Skin epidermis (tissue), 12 donors: ENCODE measurements around the gene RALGAPA1.
"Not testable (repeated sequence)": the region's sequence is repeated elsewhere in the genome, so short reads cannot be mapped to it uniquely, and the experiment has no call there.

Source experiments
- H3K27ac ChIP-seq, 21 experiments: fragments of 200-600 bp; sonication (generic) in 11 of 21; one replicate each; pipeline ENCODE4 v1.5.0; 2020; ENCODE audit warnings: mild to moderate bottlenecking in 3 of 21, inconsistent platforms in 2 of 21, moderate library complexity in 2 of 21
- H3K4me3 ChIP-seq, 7 experiments: fragments of 200-600 bp; sonication (generic) in 2 of 7; one replicate each; pipeline ENCODE4 v1.5.0; 2020; ENCODE audit warnings: inconsistent platforms in 2 of 7, mild to moderate bottlenecking in 2 of 7, moderate library complexity in 1 of 7

Gene RALGAPA1

GRCh38 chr14:35776823-35777222 lies 32.3 kb downstream of the RALGAPA1 start:
- no peak overlapping the region for H3K4me3 ChIP-seq

GRCh38 chr14:35776085-35776484 lies 33.0 kb downstream of the RALGAPA1 start:
- H3K4me3 ChIP-seq, H3K27ac ChIP-seq: not testable (repeated sequence)

More at GRCh38 chr14:35776823-35777222, 32.3 kb downstream of the RALGAPA1 start:
- no peak overlapping the region for H3K27ac ChIP-seq

- no peak overlapping the region for H3K4me3 ChIP-seq
These were observed 42.4 kb downstream of the RALGAPA1 start for GRCh38 chr14:35766700-35767082.

GRCh38 chr14:35766036-35766699 lies 42.9 kb downstream of the RALGAPA1 start:
- H3K4me3 ChIP-seq: no peak overlapping the region

More at GRCh38 chr14:35766700-35767082, 42.4 kb downstream of the RALGAPA1 start:
- H3K27ac ChIP-seq: no peak overlapping the region

GRCh38 chr14:35761922-35762321 lies 47.2 kb downstream of the RALGAPA1 start:
- Histone ChIP-seq H3K27ac (no peak overlapping the region), H3K4me3 (no peak overlapping the region)

More at GRCh38 chr14:35766036-35766699, 42.9 kb downstream of the RALGAPA1 start:
- no peak overlapping the region for H3K27ac ChIP-seq

GRCh38 chr14:35760143-35760542 lies 49.0 kb downstream of the RALGAPA1 start:
- no peak overlapping the region for H3K27ac ChIP-seq
- H3K4me3 ChIP-seq: no peak overlapping the region

- no peak overlapping the region for H3K27ac ChIP-seq
- H3K4me3 ChIP-seq: no peak overlapping the region
These were observed 50.5 kb downstream of the RALGAPA1 start for GRCh38 chr14:35758523-35759129.

GRCh38 chr14:35754671-35755070 lies 54.4 kb downstream of the RALGAPA1 start:
- Histone ChIP-seq H3K4me3 (no peak overlapping the region), H3K27ac (no peak overlapping the region)

- H3K27ac ChIP-seq: no peak overlapping the region
- H3K4me3 ChIP-seq: no peak overlapping the region
These were observed 56.7 kb downstream of the RALGAPA1 start for GRCh38 chr14:35752380-35752779.

- Histone ChIP-seq H3K4me3 (no peak overlapping the region), H3K27ac (no peak overlapping the region)
These were observed 58.7 kb downstream of the RALGAPA1 start for GRCh38 chr14:35750202-35750904.

GRCh38 chr14:35747379-35747778 lies 61.7 kb downstream of the RALGAPA1 start:
- Histone ChIP-seq H3K4me3 (no peak overlapping the region), H3K27ac (no peak overlapping the region)

GRCh38 chr14:35742442-35742841 lies 66.7 kb downstream of the RALGAPA1 start:
- Histone ChIP-seq H3K27ac (no peak overlapping the region), H3K4me3 (no peak overlapping the region)

GRCh38 chr14:35742032-35742371 lies 67.1 kb downstream of the RALGAPA1 start:
- no peak overlapping the region for H3K27ac ChIP-seq
- H3K4me3 ChIP-seq: no peak overlapping the region

GRCh38 chr14:35741345-35742031 lies 67.6 kb downstream of the RALGAPA1 start:
- Histone ChIP-seq H3K27ac (no peak overlapping the region), H3K4me3 (no peak overlapping the region)

- Histone ChIP-seq H3K4me3 (no peak overlapping the region), H3K27ac (no peak overlapping the region)
These were observed 68.9 kb downstream of the RALGAPA1 start for GRCh38 chr14:35740215-35740614.

GRCh38 chr14:35735163-35735562 lies 73.9 kb downstream of the RALGAPA1 start:
- H3K4me3 ChIP-seq, H3K27ac ChIP-seq: not testable (repeated sequence)

- not testable (repeated sequence) for H3K27ac ChIP-seq, H3K4me3 ChIP-seq
These were observed 75.6 kb downstream of the RALGAPA1 start for GRCh38 chr14:35733510-35733909.

- no peak overlapping the region for H3K27ac ChIP-seq
- no peak overlapping the region for H3K4me3 ChIP-seq
These were observed 78.2 kb downstream of the RALGAPA1 start for GRCh38 chr14:35730871-35731270.

- no peak overlapping the region for H3K4me3 ChIP-seq
- H3K27ac ChIP-seq: no peak overlapping the region
These were observed 81.3 kb downstream of the RALGAPA1 start for GRCh38 chr14:35727764-35728163.

GRCh38 chr14:35725930-35726329 lies 83.2 kb downstream of the RALGAPA1 start:
- no peak overlapping the region for H3K27ac ChIP-seq
- no peak overlapping the region for H3K4me3 ChIP-seq

- H3K27ac ChIP-seq: no peak overlapping the region
These were observed 94.0 kb downstream of the RALGAPA1 start for GRCh38 chr14:35715079-35715478.

More at GRCh38 chr14:35715079-35715478, 94.0 kb downstream of the RALGAPA1 start:
- no peak overlapping the region for H3K4me3 ChIP-seq
